K562 (cell line): ENCODE results near the gene HMGN1. TPM values are rescaled to one million over a fixed set of nuclear protein-coding genes. Genes with fewer than 3 reads are reported as not detected.
A peak's percentile ranks its signal among the peaks of the same experiment; 100 is the strongest.

Source experiments
- BRCA1 ChIP-seq, 2 experiments: fragments of 450-650 bp in 1 of 2; sonication (generic) in 1 of 2; formaldehyde crosslinking in 1 of 2; IDR thresholded peaks; 2 replicates each; pipeline versions ENCODE4 v1.5.0 to v1.6.1; 2017 to 2020; ENCODE audit warnings: mild to moderate bottlenecking in 1 of 2, missing genetic modification reagents in 1 of 2
- CC2D1A ChIP-seq: fragments of 450-650 bp; IDR thresholded peaks from 2 replicates; pipeline ENCODE4 v1.6.1; 2017; ENCODE audit warnings: mild to moderate bottlenecking
- CREB1 ChIP-seq, 2 experiments: sonication (generic) in 1 of 2; formaldehyde crosslinking in 1 of 2; IDR thresholded peaks; 2 replicates each; pipeline versions ENCODE4 v1.6.1 to v1.8.0; 2012 to 2022; ENCODE audit warnings: inconsistent platforms in 1 of 2, mild to moderate bottlenecking in 1 of 2, missing genetic modification reagents in 1 of 2, moderate library complexity in 1 of 2
- ETS2 ChIP-seq: IDR thresholded peaks from 2 replicates; pipeline ENCODE4 v1.6.1; 2016; ENCODE audit warnings: borderline replicate concordance, missing genetic modification characterization, mild to moderate bottlenecking, moderate library complexity, missing compliant biosample characterization; ENCODE audit not compliant: poor library complexity, severe bottlenecking
- ETV6 ChIP-seq, 3 experiments: fragments of 150-350 bp in 1 of 3; sonication (generic) in 1 of 3; formaldehyde crosslinking in 1 of 3; IDR thresholded peaks; 2 replicates each; pipeline versions ENCODE4 v1.6.1 to v1.8.0; 2014 to 2022; ENCODE audit warnings: borderline replicate concordance in 2 of 3, low read depth in 2 of 3, antibody characterized with exemption in 1 of 3, low read length in 1 of 3, mild to moderate bottlenecking in 1 of 3, missing genetic modification reagents in 1 of 3
- HEY1 ChIP-seq: fragments of 250-450 bp; sonication (Bioruptor Pico); IDR thresholded peaks from 2 replicates; pipeline ENCODE4 v1.5.0; 2020; ENCODE audit warnings: mild to moderate bottlenecking, moderate library complexity, borderline replicate concordance
- MAFF ChIP-seq: IDR thresholded peaks from 2 replicates; pipeline ENCODE4 v1.6.1; 2012; ENCODE audit warnings: low read length, improper control_type of control experiment
- MCM2 ChIP-seq: fragments of 450-650 bp; IDR thresholded peaks from 2 replicates; pipeline ENCODE4 v1.6.1; 2017; ENCODE audit warnings: low read depth, mild to moderate bottlenecking
- NELFE ChIP-seq: IDR thresholded peaks from 2 replicates; pipeline ENCODE4 v1.6.1; 2011; ENCODE audit warnings: mild to moderate bottlenecking; ENCODE audit not compliant: insufficient read depth, insufficient read length
- PHB2 ChIP-seq: fragments of 450-650 bp; IDR thresholded peaks from 2 replicates; pipeline ENCODE4 v1.6.1; 2017; ENCODE audit warnings: low read depth
- SMAD3 ChIP-seq: fragments of 450-650 bp; formaldehyde crosslinking; conservative IDR thresholded peaks from 2 replicates; pipeline ENCODE4 v1.4.0; 2020; ENCODE audit warnings: mild to moderate bottlenecking
- YY1 ChIP-seq, 3 experiments: IDR thresholded peaks; 2 replicates each; pipeline ENCODE4 v1.6.1; 2011; ENCODE audit warnings: low read length in 2 of 3, mild to moderate bottlenecking in 2 of 3, moderate library complexity in 2 of 3, borderline replicate concordance in 1 of 3, control low read depth in 1 of 3, low read depth in 1 of 3; ENCODE audit not compliant: insufficient read depth in 3 of 3, insufficient replicate concordance in 2 of 3, control insufficient read depth in 1 of 3, insufficient read length in 1 of 3; ENCODE audit errors: extremely low read depth in 1 of 3
- ZNF12 ChIP-seq: sonication (generic); formaldehyde crosslinking; IDR thresholded peaks from 2 replicates; pipeline ENCODE4 v1.4.0; 2020; ENCODE audit warnings: mild to moderate bottlenecking, missing genetic modification reagents
- ZNF217 ChIP-seq: sonication (generic); formaldehyde crosslinking; IDR thresholded peaks from 2 replicates; pipeline ENCODE4 v1.8.0; 2022; ENCODE audit warnings: mild to moderate bottlenecking, missing genetic modification reagents
- ZNF41 ChIP-seq: fragments of 250-450 bp; sonication (Bioruptor Pico); conservative IDR thresholded peaks from 2 replicates; pipeline ENCODE4 v1.4.0; 2020; ENCODE audit warnings: mild to moderate bottlenecking
- ZNF79 ChIP-seq: fragments of 250-450 bp; sonication (Bioruptor Pico); IDR thresholded peaks from 2 replicates; pipeline ENCODE4 v1.4.0; 2020; ENCODE audit warnings: low read depth, mild to moderate bottlenecking, moderate library complexity
- ZNF830 ChIP-seq: fragments of 250-450 bp; sonication (Bioruptor Pico); IDR thresholded peaks from 2 replicates; pipeline ENCODE4 v1.5.0; 2021; ENCODE audit warnings: mild to moderate bottlenecking
- polyA plus RNA-seq, 8 experiments: library from polyadenylated mRNA; depleted of rRNA in 4 of 8; stranded (reverse) in 5 of 8; unstranded in 3 of 8; fragments of >200 nt; fragmentation: Nextera tagmentation in 2 of 8; fragmentation: Illumina TruSeq in 1 of 8; extraction: Ambion mirVana in 2 of 8; extraction: Trizol in 1 of 8; gene quantifications; 2 replicates each; pipeline versions ENCODE4 v1.2.1 to v1.2.3, GENCODE V29; 2011 to 2014; ENCODE audit warnings: inconsistent platforms in 1 of 8, missing spikeins in 1 of 8
- total RNA-seq, 7 experiments: library from RNA; depleted of rRNA in 6 of 7; stranded (reverse); fragments of >200 nt in 6 of 7; fragmentation: Illumina TruSeq in 2 of 7; extraction: Trizol in 2 of 7; gene quantifications; 2 replicates each; pipeline versions ENCODE4 v1.2.1 to v1.2.3, GENCODE V29; 2011 to 2021; ENCODE audit warnings: low replicate concordance in 1 of 7
- TF ChIP-seq, protein P1 (sequence below), 3 experiments: fragments of 200-800 bp in 1 of 3; fragments of 250-450 bp in 1 of 3; fragments of 450-650 bp in 1 of 3; sonication (Bioruptor Pico) in 1 of 3; sonication (Bioruptor generic) in 1 of 3; formaldehyde crosslinking in 1 of 3; IDR thresholded peaks; 2 replicates each; pipeline versions ENCODE4 v1.6.1 to v1.8.0; 2016 to 2022; ENCODE audit warnings: mild to moderate bottlenecking in 2 of 3, missing genetic modification characterization in 2 of 3, missing compliant biosample characterization in 1 of 3, moderate library complexity in 1 of 3
- TF ChIP-seq, protein P2 (sequence below): fragments of 450-650 bp; formaldehyde crosslinking; IDR thresholded peaks from 2 replicates; pipeline ENCODE4 v1.4.0; 2022; ENCODE audit warnings: missing genetic modification characterization
- TF ChIP-seq, protein P3 (sequence below): fragments of 250-450 bp; sonication (Bioruptor Pico); IDR thresholded peaks from 2 replicates; pipeline ENCODE4 v1.4.0; 2020; ENCODE audit warnings: borderline replicate concordance

The HMGN1 gene
- total and polyA plus RNA-seq, 9 of the 15 experiments (the other 6 are each of a cell fraction or from before 2014, with no cell fraction given) = 124 to 626 (median 498) TPM

DNA sequence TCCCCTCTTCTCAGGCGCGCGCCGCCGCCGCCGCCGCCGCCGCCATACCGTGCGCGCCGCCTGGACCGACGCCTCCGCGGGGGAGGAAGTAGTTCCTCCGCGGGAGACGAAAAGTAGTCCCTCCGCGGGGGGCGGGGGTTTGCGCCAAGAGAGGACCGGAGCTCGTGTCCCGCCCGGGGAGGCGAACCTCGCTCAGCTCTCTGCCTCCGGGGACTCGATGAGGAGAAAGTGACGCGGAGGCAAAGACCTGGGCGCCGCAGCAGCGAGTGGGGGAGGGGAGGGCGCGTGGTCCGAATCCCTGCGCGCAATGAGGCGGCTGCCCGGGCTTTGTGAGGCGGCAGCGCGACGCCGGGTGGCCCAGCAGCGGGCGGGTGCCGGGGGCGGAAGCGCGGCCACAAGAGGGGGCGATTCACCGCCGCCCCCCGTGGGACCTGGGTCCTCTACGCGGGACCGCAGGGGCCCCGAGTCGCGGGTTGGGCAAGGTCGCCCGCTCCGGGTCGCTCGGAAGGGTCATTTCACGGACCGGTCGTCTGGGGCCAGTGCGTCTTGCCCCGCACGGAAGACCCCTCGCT lies 35.2 kb downstream of the HMGN1 start, which contains the start of gene BRWD1 (continued):
- no peak for TF ChIP-seq ZNF217 (CRISPR knock-in tag)
- TF ChIP-seq PHB2 = no peak
- peak; percentile 28; the same call in 1 of the 2 replicates for TF ChIP-seq ZNF830
- TF ChIP-seq HEY1 (CRISPR knock-in tag) = no peak
- TF ChIP-seq, protein P1, sequence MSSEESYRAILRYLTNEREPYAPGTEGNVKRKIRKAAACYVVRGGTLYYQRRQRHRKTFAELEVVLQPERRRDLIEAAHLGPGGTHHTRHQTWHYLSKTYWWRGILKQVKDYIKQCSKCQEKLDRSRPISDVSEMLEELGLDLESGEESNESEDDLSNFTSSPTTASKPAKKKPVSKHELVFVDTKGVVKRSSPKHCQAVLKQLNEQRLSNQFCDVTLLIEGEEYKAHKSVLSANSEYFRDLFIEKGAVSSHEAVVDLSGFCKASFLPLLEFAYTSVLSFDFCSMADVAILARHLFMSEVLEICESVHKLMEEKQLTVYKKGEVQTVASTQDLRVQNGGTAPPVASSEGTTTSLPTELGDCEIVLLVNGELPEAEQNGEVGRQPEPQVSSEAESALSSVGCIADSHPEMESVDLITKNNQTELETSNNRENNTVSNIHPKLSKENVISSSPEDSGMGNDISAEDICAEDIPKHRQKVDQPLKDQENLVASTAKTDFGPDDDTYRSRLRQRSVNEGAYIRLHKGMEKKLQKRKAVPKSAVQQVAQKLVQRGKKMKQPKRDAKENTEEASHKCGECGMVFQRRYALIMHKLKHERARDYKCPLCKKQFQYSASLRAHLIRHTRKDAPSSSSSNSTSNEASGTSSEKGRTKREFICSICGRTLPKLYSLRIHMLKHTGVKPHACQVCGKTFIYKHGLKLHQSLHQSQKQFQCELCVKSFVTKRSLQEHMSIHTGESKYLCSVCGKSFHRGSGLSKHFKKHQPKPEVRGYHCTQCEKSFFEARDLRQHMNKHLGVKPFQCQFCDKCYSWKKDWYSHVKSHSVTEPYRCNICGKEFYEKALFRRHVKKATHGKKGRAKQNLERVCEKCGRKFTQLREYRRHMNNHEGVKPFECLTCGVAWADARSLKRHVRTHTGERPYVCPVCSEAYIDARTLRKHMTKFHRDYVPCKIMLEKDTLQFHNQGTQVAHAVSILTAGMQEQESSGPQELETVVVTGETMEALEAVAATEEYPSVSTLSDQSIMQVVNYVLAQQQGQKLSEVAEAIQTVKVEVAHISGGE (CRISPR knock-in tag; IDR thresholded peaks at IDR 0.05) = peak in 1 of 3 experiments; percentile 86; a peak in 2 of 6 replicates
- peak in 1 of 2 experiments; percentile 69; a peak in 2 of 4 replicates for TF ChIP-seq ETV6 (IDR thresholded peaks at IDR 0.05; ENCODE audit: borderline replicate concordance in 1 of 2, low read depth in 2 of 2, low read length in 1 of 2)
- TF ChIP-seq ETV6 (CRISPR knock-in tag; IDR thresholded peaks at IDR 0.05; ENCODE audit: borderline replicate concordance) = no peak
- no peak for TF ChIP-seq ZNF79 (CRISPR knock-in tag)
- TF ChIP-seq MCM2 = no peak
- peak; percentile 71; the same call in 1 of the 2 replicates for TF ChIP-seq SMAD3 (CRISPR knock-in tag)
- peak; percentile 75 for TF ChIP-seq CREB1 (IDR thresholded peaks at IDR 0.05)
- TF ChIP-seq CREB1 (CRISPR knock-in tag; IDR thresholded peaks at IDR 0.05) = peak; percentile 82
- TF ChIP-seq, protein P2, sequence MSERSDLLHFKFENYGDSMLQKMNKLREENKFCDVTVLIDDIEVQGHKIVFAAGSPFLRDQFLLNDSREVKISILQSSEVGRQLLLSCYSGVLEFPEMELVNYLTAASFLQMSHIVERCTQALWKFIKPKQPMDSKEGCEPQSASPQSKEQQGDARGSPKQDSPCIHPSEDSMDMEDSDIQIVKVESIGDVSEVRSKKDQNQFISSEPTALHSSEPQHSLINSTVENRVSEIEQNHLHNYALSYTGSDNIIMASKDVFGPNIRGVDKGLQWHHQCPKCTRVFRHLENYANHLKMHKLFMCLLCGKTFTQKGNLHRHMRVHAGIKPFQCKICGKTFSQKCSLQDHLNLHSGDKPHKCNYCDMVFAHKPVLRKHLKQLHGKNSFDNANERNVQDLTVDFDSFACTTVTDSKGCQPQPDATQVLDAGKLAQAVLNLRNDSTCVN (CRISPR knock-in tag) = 0 out of 2 replicates have a peak, but pooled peaks have one; percentile 23
- TF ChIP-seq ETS2 (tag) = peak; percentile 33
- peak; percentile 57 to 90 (median 86) for TF ChIP-seq YY1 (IDR thresholded peaks at IDR 0.05; ENCODE audit: borderline replicate concordance in 1 of 3, control insufficient read depth in 1 of 3, extremely low read depth in 1 of 3, insufficient read depth in 3 of 3, insufficient read length in 1 of 3, insufficient replicate concordance in 2 of 3, low read depth in 1 of 3, low read length in 2 of 3)
- TF ChIP-seq ZNF41 (CRISPR knock-in tag) = peak; percentile 33; the same call in 1 of the 2 replicates
- TF ChIP-seq, protein P3, sequence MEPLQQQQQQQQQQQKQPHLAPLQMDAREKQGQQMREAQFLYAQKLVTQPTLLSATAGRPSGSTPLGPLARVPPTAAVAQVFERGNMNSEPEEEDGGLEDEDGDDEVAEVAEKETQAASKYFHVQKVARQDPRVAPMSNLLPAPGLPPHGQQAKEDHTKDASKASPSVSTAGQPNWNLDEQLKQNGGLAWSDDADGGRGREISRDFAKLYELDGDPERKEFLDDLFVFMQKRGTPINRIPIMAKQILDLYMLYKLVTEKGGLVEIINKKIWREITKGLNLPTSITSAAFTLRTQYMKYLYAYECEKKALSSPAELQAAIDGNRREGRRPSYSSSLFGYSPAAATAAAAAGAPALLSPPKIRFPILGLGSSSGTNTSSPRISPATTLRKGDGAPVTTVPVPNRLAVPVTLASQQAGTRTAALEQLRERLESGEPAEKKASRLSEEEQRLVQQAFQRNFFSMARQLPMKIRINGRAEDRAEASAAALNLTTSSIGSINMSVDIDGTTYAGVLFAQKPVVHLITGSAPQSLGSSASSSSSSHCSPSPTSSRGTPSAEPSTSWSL = 0 out of 2 replicates have a peak, but pooled peaks have one; percentile 48
- no peak for TF ChIP-seq ZNF12 (CRISPR knock-in tag)
- TF ChIP-seq NELFE = no peak
- no peak for TF ChIP-seq MAFF
- no peak for TF ChIP-seq BRCA1 (IDR thresholded peaks at IDR 0.05)
- TF ChIP-seq BRCA1 (CRISPR knock-in tag; IDR thresholded peaks at IDR 0.05) = no peak
- peak; percentile 53; the same call in 1 of the 2 replicates for TF ChIP-seq CC2D1A
